ENCODE results near the gene NID1.

GRCh38 chr1:236099355-236099974 lies 34.6 kb upstream of the NID1 start:
- TF ChIP-seq YY1 (IDR thresholded peaks at IDR 0.05; ENCODE audit: low read depth) (no peak), MAX (IDR thresholded peaks at IDR 0.05) (no peak), RAD21 (IDR thresholded peaks at IDR 0.05; ENCODE audit: low read depth) (no peak), EGR1 (IDR thresholded peaks at IDR 0.05) (no peak), EP300 (IDR thresholded peaks at IDR 0.05; ENCODE audit: borderline replicate concordance) (no peak), TEAD4 (IDR thresholded peaks at IDR 0.05) (no peak), NFIC (IDR thresholded peaks at IDR 0.05) (no peak), CREB1 (IDR thresholded peaks at IDR 0.05; ENCODE audit: low read depth) (no peak), CEBPB (IDR thresholded peaks at IDR 0.05) (no peak), TAF1 (IDR thresholded peaks at IDR 0.05; ENCODE audit: low read depth) (no peak), REST (IDR thresholded peaks at IDR 0.05; ENCODE audit: low read depth) (no peak), FOXM1 (IDR thresholded peaks at IDR 0.05; ENCODE audit: borderline replicate concordance, low read depth) (no peak), USF1 (IDR thresholded peaks at IDR 0.05) (no peak), ZBTB7A (IDR thresholded peaks at IDR 0.05; ENCODE audit: low read depth) (no peak)
